NB4 (cell line): Measurements from ENCODE around the gene C1QTNF7.

ENCODE experiments used
- DNase-seq: peaks from one replicate; pipeline ENCODE4 v3.0.0; 2010; ENCODE audit warnings: low read depth
- H3K4me3 ChIP-seq: one replicate; pipeline ENCODE4 v1.5.1; 2011; ENCODE audit warnings: mild to moderate bottlenecking, low read depth, low read length, moderate library complexity
- CTCF ChIP-seq: IDR thresholded peaks from one replicate; pipeline ENCODE4 v1.5.1; 2012; ENCODE audit warnings: low read depth, low read length
- MAX ChIP-seq: IDR thresholded peaks from 2 replicates; pipeline ENCODE4 v1.6.1; 2011; ENCODE audit warnings: low read depth, low read length
- MYC ChIP-seq: IDR thresholded peaks from 2 replicates; pipeline ENCODE4 v1.6.1; 2011; ENCODE audit warnings: low read depth, low read length
- POLR2A ChIP-seq: IDR thresholded peaks from 2 replicates; pipeline ENCODE4 v1.6.1; 2011; ENCODE audit warnings: mild to moderate bottlenecking; ENCODE audit not compliant: insufficient read length; ENCODE audit errors: extremely low read depth

Gene C1QTNF7

GRCh38 chr4:15385928-15386327 is 41.9 kb upstream of the C1QTNF7 start:
- no peak for DNase-seq

GRCh38 chr4:15390494-15390893 is 37.3 kb upstream of the C1QTNF7 start:
- no peak for DNase-seq
- H3K4me3 ChIP-seq, result no peak overlapping the region
- TF ChIP-seq MYC (no peak), CTCF (no peak), MAX (no peak), POLR2A (no peak)

More at GRCh38 chr4:15385928-15386327, 41.9 kb upstream of the C1QTNF7 start:
- TF ChIP-seq POLR2A, result no peak
- TF ChIP-seq MYC, result no peak
- TF ChIP-seq CTCF, result no peak
- TF ChIP-seq MAX, result no peak
- H3K4me3 ChIP-seq, result no peak overlapping the region

- TF ChIP-seq MAX, result no peak
- no peak for TF ChIP-seq CTCF
- no peak for TF ChIP-seq MYC
- TF ChIP-seq POLR2A, result no peak
- no peak for DNase-seq
- no peak overlapping the region for H3K4me3 ChIP-seq
Measured at GRCh38 chr4:15392053-15392805, 35.6 kb upstream of the C1QTNF7 start.

- no peak for TF ChIP-seq POLR2A
- TF ChIP-seq MAX, result no peak
- no peak for TF ChIP-seq MYC
- TF ChIP-seq CTCF, result no peak
- no peak overlapping the region for H3K4me3 ChIP-seq
- no peak for DNase-seq
Measured at GRCh38 chr4:15395311-15395710, 32.5 kb upstream of the C1QTNF7 start.

- DNase-seq, result peak; percentile 64
- peak; percentile 76 for TF ChIP-seq CTCF
- TF ChIP-seq MYC, result no peak
- no peak overlapping the region for H3K4me3 ChIP-seq
Measured at GRCh38 chr4:15396157-15396800, 31.6 kb upstream of the C1QTNF7 start.
